Measurements from ENCODE around the gene GALM. TPM values are rescaled to one million over a fixed set of nuclear protein-coding genes. Genes with fewer than 3 reads are reported as not detected.

The GALM gene
- total RNA-seq, 1 experiment from 2014 or later = 10.0 TPM

DNA sequence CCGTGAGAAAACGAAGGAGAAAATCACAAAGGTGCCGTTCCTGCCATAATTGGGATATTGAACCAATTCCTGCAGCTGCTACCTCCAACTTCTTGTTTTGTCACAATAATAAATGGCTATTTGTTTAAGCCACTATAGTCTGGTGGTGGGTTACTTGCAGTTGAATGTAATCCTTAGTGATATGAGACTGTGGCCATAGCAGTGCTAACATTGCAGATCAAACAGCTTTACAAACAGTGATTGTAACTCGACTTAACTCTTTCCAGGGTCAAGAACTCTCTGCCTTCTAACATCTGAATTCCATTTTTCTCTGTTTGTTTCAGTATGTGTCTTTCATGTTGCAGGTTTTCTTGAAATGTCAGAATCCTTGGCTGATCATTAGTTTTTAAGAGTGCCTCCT, 38.5 kb upstream of the GALM start:
- no peak overlapping the region for H3K14ac ChIP-seq (ENCODE audit: insufficient read depth, low read length)
- no peak overlapping the region for H3K23ac ChIP-seq (ENCODE audit: insufficient read length, low read depth, low read length)
- Mint-ChIP-seq H3K36me3 (ENCODE audit: insufficient read depth in 1 of 3, low read depth in 3 of 3) (peaks cover 0 to 8% (median 1%) of the 10 kb centered on the region in 3 experiments; a peak in 2 of 7 replicates), H3K9me3 (peaks cover 4 to 6% of the 10 kb centered on the region in 2 experiments; a peak in 3 of 5 replicates), H3K27ac (no peak overlapping the region), H3K4me3 (no peak overlapping the region), H3K27me3 (ENCODE audit: low read depth) (peaks cover 2% of the 10 kb centered on the region; the same call in 1 of the 2 replicates), H3K4me1 (peaks cover 0 to 4% of the 10 kb centered on the region in 2 experiments; a peak in 2 of 4 replicates)
- no peak overlapping the region for H2AFZ ChIP-seq (ENCODE audit: low read length)
- H3T11ph ChIP-seq (ENCODE audit: low read length) = no peak overlapping the region
- no peaks in the 10 kb centered on the region for H3K27me3 ChIP-seq (ENCODE audit: insufficient read depth, low read length)
- no peak overlapping the region for H2AK5ac ChIP-seq (ENCODE audit: insufficient read length, low read length)
- no peaks in the 10 kb centered on the region for H3K4me1 ChIP-seq (ENCODE audit: insufficient read depth, low read length)
- H3K79me1 ChIP-seq (ENCODE audit: insufficient read depth, low read depth, low read length, poor library complexity, severe bottlenecking) = no peaks in the 10 kb centered on the region
- H2BK5ac ChIP-seq (ENCODE audit: insufficient read length, low read length) = no peak overlapping the region
- H3K79me2 ChIP-seq (ENCODE audit: insufficient read depth, low read length) = no peaks in the 10 kb centered on the region
- DNase-seq = no peak
- H3K9me3 ChIP-seq (ENCODE audit: control insufficient read depth, low read depth, low read length) = no peaks in the 10 kb centered on the region
- H3K18ac ChIP-seq (ENCODE audit: insufficient read length, low read depth, low read length) = no peak overlapping the region
- H4K20me1 ChIP-seq (ENCODE audit: control insufficient read depth, insufficient read depth, insufficient read length) = no peaks in the 10 kb centered on the region
- H4K91ac ChIP-seq (ENCODE audit: insufficient read length, low read depth, low read length) = no peak overlapping the region
- H3K23me2 ChIP-seq (ENCODE audit: insufficient read length, low read depth, low read length, poor library complexity, severe bottlenecking) = no peaks in the 10 kb centered on the region
- TF ChIP-seq, protein P1, sequence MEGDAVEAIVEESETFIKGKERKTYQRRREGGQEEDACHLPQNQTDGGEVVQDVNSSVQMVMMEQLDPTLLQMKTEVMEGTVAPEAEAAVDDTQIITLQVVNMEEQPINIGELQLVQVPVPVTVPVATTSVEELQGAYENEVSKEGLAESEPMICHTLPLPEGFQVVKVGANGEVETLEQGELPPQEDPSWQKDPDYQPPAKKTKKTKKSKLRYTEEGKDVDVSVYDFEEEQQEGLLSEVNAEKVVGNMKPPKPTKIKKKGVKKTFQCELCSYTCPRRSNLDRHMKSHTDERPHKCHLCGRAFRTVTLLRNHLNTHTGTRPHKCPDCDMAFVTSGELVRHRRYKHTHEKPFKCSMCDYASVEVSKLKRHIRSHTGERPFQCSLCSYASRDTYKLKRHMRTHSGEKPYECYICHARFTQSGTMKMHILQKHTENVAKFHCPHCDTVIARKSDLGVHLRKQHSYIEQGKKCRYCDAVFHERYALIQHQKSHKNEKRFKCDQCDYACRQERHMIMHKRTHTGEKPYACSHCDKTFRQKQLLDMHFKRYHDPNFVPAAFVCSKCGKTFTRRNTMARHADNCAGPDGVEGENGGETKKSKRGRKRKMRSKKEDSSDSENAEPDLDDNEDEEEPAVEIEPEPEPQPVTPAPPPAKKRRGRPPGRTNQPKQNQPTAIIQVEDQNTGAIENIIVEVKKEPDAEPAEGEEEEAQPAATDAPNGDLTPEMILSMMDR (conservative IDR thresholded peaks at IDR 0.05) = no peak
- H2BK120ac ChIP-seq (ENCODE audit: low read depth, low read length, poor library complexity, severe bottlenecking) = no peak overlapping the region
- H2BK12ac ChIP-seq (ENCODE audit: insufficient read length, low read depth, low read length) = no peak overlapping the region
- H3K4me2 ChIP-seq (ENCODE audit: insufficient read depth, insufficient read length, low read length) = no peak overlapping the region
- H3K4ac ChIP-seq (ENCODE audit: low read depth, low read length) = no peak overlapping the region
- H4K5ac ChIP-seq (ENCODE audit: insufficient read length, low read depth, low read length) = no peak overlapping the region
- no peak overlapping the region for H4K8ac ChIP-seq (replicated peaks; ENCODE audit: insufficient read length, low read depth, low read length)
- WGBS (ENCODE audit: extremely low coverage, insufficient read length, low lambda C conversion rate) = no CpG with 5 or more reads among the region's 4 CpGs
- no peak overlapping the region for H3K56ac ChIP-seq (ENCODE audit: insufficient read length, low read depth, low read length)
- no peak overlapping the region for H2BK20ac ChIP-seq (ENCODE audit: low read depth, low read length, poor library complexity, severe bottlenecking)
- H3K9ac ChIP-seq (ENCODE audit: extremely low read depth, insufficient read length, low read length) = no peak overlapping the region
- H2BK15ac ChIP-seq (ENCODE audit: low read depth, low read length) = no peak overlapping the region
- no peak overlapping the region for H3K27ac ChIP-seq (ENCODE audit: insufficient read length, low read depth, low read length)

Data from H9 (cell line).